ENCODE data around the gene TMEM51.

The TMEM51 gene

DNA sequence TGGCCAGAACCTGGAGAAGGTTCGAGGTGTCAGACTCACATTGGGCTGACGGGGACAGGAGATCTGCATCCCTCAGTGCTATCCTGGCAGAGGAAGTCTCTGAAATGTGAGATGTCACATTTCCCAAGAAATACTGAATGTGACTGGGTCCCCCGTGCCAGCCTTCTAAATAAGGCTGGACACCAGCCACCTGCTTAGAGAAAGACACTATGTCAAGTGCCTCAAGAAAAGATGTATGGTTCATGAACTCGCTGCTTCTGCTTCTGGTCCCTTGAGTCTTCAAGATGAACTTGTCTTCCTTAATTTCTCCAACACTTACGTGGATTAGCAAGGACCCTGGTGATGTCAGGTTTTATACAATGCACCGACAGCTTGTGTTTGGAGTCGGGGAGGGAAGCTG lies 51.4 kb downstream of the TMEM51 start:
- DNase-seq = no peak

GRCh38 chr1:15205586-15206346 lies 52.2 kb downstream of the TMEM51 start:
- H3K27ac Mint-ChIP-seq = peak overlapping the region; percentile 26
- DNase-seq = no peak
- H3K9me3 Mint-ChIP-seq = no peaks in the 10 kb centered on the region
- TF ChIP-seq, protein P1, sequence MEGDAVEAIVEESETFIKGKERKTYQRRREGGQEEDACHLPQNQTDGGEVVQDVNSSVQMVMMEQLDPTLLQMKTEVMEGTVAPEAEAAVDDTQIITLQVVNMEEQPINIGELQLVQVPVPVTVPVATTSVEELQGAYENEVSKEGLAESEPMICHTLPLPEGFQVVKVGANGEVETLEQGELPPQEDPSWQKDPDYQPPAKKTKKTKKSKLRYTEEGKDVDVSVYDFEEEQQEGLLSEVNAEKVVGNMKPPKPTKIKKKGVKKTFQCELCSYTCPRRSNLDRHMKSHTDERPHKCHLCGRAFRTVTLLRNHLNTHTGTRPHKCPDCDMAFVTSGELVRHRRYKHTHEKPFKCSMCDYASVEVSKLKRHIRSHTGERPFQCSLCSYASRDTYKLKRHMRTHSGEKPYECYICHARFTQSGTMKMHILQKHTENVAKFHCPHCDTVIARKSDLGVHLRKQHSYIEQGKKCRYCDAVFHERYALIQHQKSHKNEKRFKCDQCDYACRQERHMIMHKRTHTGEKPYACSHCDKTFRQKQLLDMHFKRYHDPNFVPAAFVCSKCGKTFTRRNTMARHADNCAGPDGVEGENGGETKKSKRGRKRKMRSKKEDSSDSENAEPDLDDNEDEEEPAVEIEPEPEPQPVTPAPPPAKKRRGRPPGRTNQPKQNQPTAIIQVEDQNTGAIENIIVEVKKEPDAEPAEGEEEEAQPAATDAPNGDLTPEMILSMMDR (IDR thresholded peaks at IDR 0.05) = no peak
- H3K4me3 Mint-ChIP-seq = peak overlapping the region; percentile 56
- peaks cover 12% of the 10 kb centered on the region for H3K27me3 Mint-ChIP-seq (ENCODE audit: low read depth, poor library complexity)
- H3K36me3 Mint-ChIP-seq (ENCODE audit: low read depth) = no peaks in the 10 kb centered on the region
- H3K4me1 Mint-ChIP-seq = peaks cover 77% of the 10 kb centered on the region

More for the DNA sequence above, 51.4 kb downstream of the TMEM51 start:
- peaks cover 12% of the 10 kb centered on the region for H3K27me3 Mint-ChIP-seq (ENCODE audit: low read depth, poor library complexity)
- TF ChIP-seq, protein P1 (IDR thresholded peaks at IDR 0.05) = no peak
- H3K36me3 Mint-ChIP-seq (ENCODE audit: low read depth) = no peaks in the 10 kb centered on the region
- H3K27ac Mint-ChIP-seq = no peak overlapping the region
- H3K9me3 Mint-ChIP-seq = no peaks in the 10 kb centered on the region
- H3K4me1 Mint-ChIP-seq = peaks cover 86% of the 10 kb centered on the region
- no peak overlapping the region for H3K4me3 Mint-ChIP-seq

DNA sequence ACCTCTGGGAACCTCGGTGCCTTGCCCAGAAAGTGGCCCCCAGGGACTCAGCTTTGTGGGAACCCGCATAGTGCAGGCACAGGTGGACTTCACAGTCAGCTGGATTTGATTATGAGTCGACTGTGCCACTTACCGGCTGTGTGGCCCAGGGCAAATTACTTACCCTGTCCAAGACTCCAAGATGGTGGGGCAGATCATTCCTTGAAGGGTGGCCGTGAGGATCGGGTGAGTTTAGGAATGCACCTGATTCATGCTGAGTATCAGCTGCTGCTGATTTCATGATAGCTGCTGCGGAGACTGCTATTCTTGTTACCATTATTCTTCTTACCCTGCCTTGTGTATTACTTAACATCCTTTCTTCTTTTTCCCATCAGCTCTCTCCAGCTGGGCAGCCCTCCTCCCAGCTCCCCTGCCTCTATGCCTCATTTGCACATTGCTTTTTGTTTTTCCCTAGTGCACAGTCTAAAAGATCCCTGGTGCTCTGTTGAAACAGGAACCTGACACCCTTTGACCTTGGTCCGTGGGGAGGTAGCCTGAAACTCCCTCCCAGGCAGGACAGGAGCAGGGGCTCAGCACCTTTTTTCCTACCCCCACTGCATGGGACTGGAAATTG lies 53.0 kb downstream of the TMEM51 start:
- peaks cover 12% of the 10 kb centered on the region for H3K27me3 Mint-ChIP-seq (ENCODE audit: low read depth, poor library complexity)
- TF ChIP-seq, protein P1 (IDR thresholded peaks at IDR 0.05) = no peak
- peak overlapping the region; percentile 54 for H3K27ac Mint-ChIP-seq
- peak; percentile 53 for DNase-seq
- H3K9me3 Mint-ChIP-seq = no peaks in the 10 kb centered on the region
- H3K4me3 Mint-ChIP-seq = peak overlapping the region; percentile 71
- peaks cover 70% of the 10 kb centered on the region for H3K4me1 Mint-ChIP-seq
- no peaks in the 10 kb centered on the region for H3K36me3 Mint-ChIP-seq (ENCODE audit: low read depth)

GRCh38 chr1:15207031-15207828 lies 53.7 kb downstream of the TMEM51 start:
- H3K27ac Mint-ChIP-seq = peak overlapping the region; percentile 54

DNA sequence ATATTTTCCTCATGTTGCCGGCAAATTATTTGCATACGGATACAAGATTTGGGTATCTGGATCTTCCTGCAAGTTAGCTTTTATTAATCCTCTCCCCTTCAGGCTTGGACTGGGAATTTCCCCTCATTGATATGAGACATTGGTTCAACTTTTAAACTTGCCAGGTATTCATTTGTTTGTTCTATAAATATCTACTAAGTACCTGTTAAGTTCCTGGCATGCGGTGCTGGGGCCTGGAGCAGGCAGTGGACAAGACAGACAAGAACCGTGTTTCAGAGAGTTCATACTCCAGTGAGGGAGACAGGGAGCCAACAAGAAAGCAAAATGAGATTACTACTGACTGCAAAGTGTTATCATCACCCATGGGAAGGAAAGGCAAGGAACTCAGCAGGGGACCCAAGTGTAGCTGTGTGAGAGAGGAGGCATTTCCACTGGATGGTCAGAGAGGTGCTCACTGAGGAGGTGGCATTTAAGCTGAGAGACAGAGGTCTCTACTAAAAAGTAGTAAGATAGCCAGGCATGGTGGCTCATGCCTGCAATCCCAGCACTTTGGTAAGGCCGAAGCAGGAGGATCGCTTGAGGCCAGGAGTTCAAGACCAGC lies 54.4 kb downstream of the TMEM51 start:
- TF ChIP-seq, protein P1 (IDR thresholded peaks at IDR 0.05) = no peak
- Mint-ChIP-seq H3K27me3 (ENCODE audit: low read depth, poor library complexity) (peaks cover 9% of the 10 kb centered on the region), H3K36me3 (ENCODE audit: low read depth) (no peaks in the 10 kb centered on the region), H3K9me3 (no peaks in the 10 kb centered on the region), H3K4me3 (peak overlapping the region; percentile 71), H3K4me1 (peaks cover 66% of the 10 kb centered on the region), H3K27ac (peak overlapping the region; percentile 18)
- no peak for DNase-seq

More at GRCh38 chr1:15207031-15207828, 53.7 kb downstream of the TMEM51 start:
- TF ChIP-seq, protein P1 (IDR thresholded peaks at IDR 0.05) = no peak
- peak; percentile 40 for DNase-seq
- Mint-ChIP-seq H3K4me1 (peaks cover 66% of the 10 kb centered on the region), H3K4me3 (peak overlapping the region; percentile 71), H3K36me3 (ENCODE audit: low read depth) (no peaks in the 10 kb centered on the region), H3K27me3 (ENCODE audit: low read depth, poor library complexity) (peaks cover 12% of the 10 kb centered on the region), H3K9me3 (no peaks in the 10 kb centered on the region)
